Type B pancreatic cell (in vitro differentiated cells): ENCODE measurements around the gene ERRFI1. TPM values are rescaled to one million over a fixed set of nuclear protein-coding genes. Genes with fewer than 3 reads are reported as not detected.

Experiments
- DNase-seq: peaks from one replicate; pipeline ENCODE4 v3.0.0; 2021; ENCODE audit warnings: mixed read lengths; ENCODE audit not compliant: unreplicated experiment; ENCODE audit errors: extremely low spot score
- H3K27ac Mint-ChIP-seq: 2 replicates; pipeline ENCODE4 v1.8.0; 2021; ENCODE audit warnings: mild to moderate bottlenecking, mixed read lengths
- H3K27me3 Mint-ChIP-seq: 2 replicates; pipeline ENCODE4 v1.8.0; 2021; ENCODE audit warnings: mixed read lengths
- H3K36me3 Mint-ChIP-seq: 2 replicates; pipeline ENCODE4 v1.8.0; 2021; ENCODE audit warnings: mixed read lengths
- H3K4me1 Mint-ChIP-seq: one replicate; pipeline ENCODE4 v1.8.0; 2021; ENCODE audit warnings: mixed read lengths; ENCODE audit not compliant: unreplicated experiment
- H3K4me3 Mint-ChIP-seq: 2 replicates; pipeline ENCODE4 v1.8.0; 2021; ENCODE audit warnings: mild to moderate bottlenecking, mixed read lengths
- H3K9me3 Mint-ChIP-seq: 2 replicates; pipeline ENCODE4 v1.8.0; 2021; ENCODE audit warnings: mixed read lengths
- CTCF ChIP-seq: fragments of 200-600 bp; sonication (generic); conservative IDR thresholded peaks from 2 replicates; pipeline ENCODE4 v1.5.0; 2021; ENCODE audit warnings: antibody characterized with exemption, mild to moderate bottlenecking
- total RNA-seq: library from RNA; stranded (reverse); gene quantifications from 2 replicates; pipeline ENCODE4 v1.2.1, GENCODE V29; 2021; ENCODE audit warnings: low replicate concordance

Gene ERRFI1
- total RNA-seq, 1 donor from 2014 or later: 83.3 TPM

- H3K9me3 Mint-ChIP-seq: peaks cover 9% of the 10 kb centered on the region
- H3K36me3 Mint-ChIP-seq: peaks cover 3% of the 10 kb centered on the region
- H3K27ac Mint-ChIP-seq: no peak overlapping the region
- H3K4me1 Mint-ChIP-seq: peaks cover 22% of the 10 kb centered on the region
- H3K27me3 Mint-ChIP-seq: no peaks in the 10 kb centered on the region
- no peak for DNase-seq
- H3K4me3 Mint-ChIP-seq: no peak overlapping the region
- no peak for TF ChIP-seq CTCF
Observed at GRCh38 chr1:8065369-8065768, 39.3 kb upstream of the ERRFI1 start.

- no peak for TF ChIP-seq CTCF
- Mint-ChIP-seq H3K27me3 (no peaks in the 10 kb centered on the region), H3K27ac (no peak overlapping the region), H3K9me3 (peaks cover 9% of the 10 kb centered on the region), H3K4me1 (peaks cover 20% of the 10 kb centered on the region), H3K4me3 (no peak overlapping the region), H3K36me3 (peaks cover 3% of the 10 kb centered on the region)
- DNase-seq: no peak
Observed at GRCh38 chr1:8063298-8064036, 37.4 kb upstream of the ERRFI1 start.

- TF ChIP-seq CTCF: no peak
- Mint-ChIP-seq H3K27me3 (no peaks in the 10 kb centered on the region), H3K4me3 (no peak overlapping the region), H3K27ac (no peak overlapping the region), H3K36me3 (peaks cover 3% of the 10 kb centered on the region), H3K4me1 (peaks cover 20% of the 10 kb centered on the region), H3K9me3 (peaks cover 9% of the 10 kb centered on the region)
- no peak for DNase-seq
Observed at GRCh38 chr1:8062861-8063260, 36.8 kb upstream of the ERRFI1 start.

GRCh38 chr1:8061673-8062386, 35.7 kb upstream of the ERRFI1 start:
- Mint-ChIP-seq H3K27ac (peak overlapping the region; percentile 74), H3K4me3 (no peak overlapping the region), H3K4me1 (peaks cover 20% of the 10 kb centered on the region), H3K36me3 (peaks cover 3% of the 10 kb centered on the region), H3K9me3 (peaks cover 9% of the 10 kb centered on the region), H3K27me3 (no peaks in the 10 kb centered on the region)
- no peak for DNase-seq
- TF ChIP-seq CTCF: no peak

- no peak for DNase-seq
Observed at GRCh38 chr1:8061210-8061609, 35.1 kb upstream of the ERRFI1 start.

More at GRCh38 chr1:8061210-8061609, 35.1 kb upstream of the ERRFI1 start:
- H3K9me3 Mint-ChIP-seq: peaks cover 7% of the 10 kb centered on the region
- H3K4me3 Mint-ChIP-seq: no peak overlapping the region
- H3K27ac Mint-ChIP-seq: peak overlapping the region; percentile 74
- no peaks in the 10 kb centered on the region for H3K27me3 Mint-ChIP-seq
- TF ChIP-seq CTCF: no peak
- peaks cover 18% of the 10 kb centered on the region for H3K4me1 Mint-ChIP-seq
- peaks cover 3% of the 10 kb centered on the region for H3K36me3 Mint-ChIP-seq
